Measurements from ENCODE around the gene EHMT1.
"Not testable (repeated sequence)": the region's sequence is repeated elsewhere in the genome, so short reads cannot be mapped to it uniquely, and the experiment has no call there.

Gene EHMT1

GRCh38 chr9:137715866-137716693, 97.3 kb downstream of the EHMT1 start:
- not testable (repeated sequence) for DNase-seq

- no peak for DNase-seq
Observed at GRCh38 chr9:137716694-137717287, 98.0 kb downstream of the EHMT1 start.

- DNase-seq = no peak
Observed at GRCh38 chr9:137717776-137718327, 99.0 kb downstream of the EHMT1 start.

- DNase-seq = no peak
Observed at GRCh38 chr9:137719194-137719593, 100.4 kb downstream of the EHMT1 start.

- no peak for DNase-seq
Observed at GRCh38 chr9:137720571-137721110, 101.8 kb downstream of the EHMT1 start.

- no peak for DNase-seq
Observed at GRCh38 chr9:137721479-137721878, 102.7 kb downstream of the EHMT1 start.

- no peak for DNase-seq
Observed at GRCh38 chr9:137721899-137722298, 103.1 kb downstream of the EHMT1 start.

GRCh38 chr9:137722481-137722880, 103.7 kb downstream of the EHMT1 start:
- DNase-seq = peak in 1 of 56 donors; percentile 19

- not testable (repeated sequence) for DNase-seq
Observed at GRCh38 chr9:137723356-137723755, 104.6 kb downstream of the EHMT1 start.

- DNase-seq = no peak
Observed at GRCh38 chr9:137723783-137724445, 105.1 kb downstream of the EHMT1 start.

- DNase-seq = no peak
Observed at GRCh38 chr9:137724818-137725240, 106.0 kb downstream of the EHMT1 start.

- DNase-seq = no peak
Observed at GRCh38 chr9:137725598-137725997, 106.8 kb downstream of the EHMT1 start.

GRCh38 chr9:137726336-137726735, 107.5 kb downstream of the EHMT1 start:
- DNase-seq = not testable (repeated sequence)

GRCh38 chr9:137726764-137727163, 108.0 kb downstream of the EHMT1 start:
- DNase-seq = no peak

GRCh38 chr9:137727716-137728115, 108.9 kb downstream of the EHMT1 start:
- no peak for DNase-seq

- DNase-seq = no peak
Observed at GRCh38 chr9:137728444-137729311, 109.9 kb downstream of the EHMT1 start.

- no peak for DNase-seq
Observed at GRCh38 chr9:137731216-137731946, 112.6 kb downstream of the EHMT1 start.

GRCh38 chr9:137731947-137732813, 113.4 kb downstream of the EHMT1 start:
- no peak for DNase-seq

GRCh38 chr9:137733429-137733828, 114.6 kb downstream of the EHMT1 start:
- DNase-seq = no peak

Measured in nucleus accumbens (tissue), 56 donors.